HEK293 (cell line): ENCODE measurements around the gene PDE11A.

Experiments
- CTCF ChIA-PET: fragments of 350-600 bp; formaldehyde crosslinking; extraction: SDS; loops from one replicate; lab custom pipeline; 2021; ENCODE audit warnings: antibody characterized with exemption; lab: Yijun Ruan, JAX
- POLR2A ChIA-PET: fragments of 300-600 bp; formaldehyde crosslinking; extraction: SDS; loops from one replicate; lab custom pipeline; 2020; ENCODE audit warnings: antibody characterized with exemption, inconsistent platforms; lab: Yijun Ruan, JAX
- H3K27ac ChIP-seq: fragments of 200-500 bp; sonication (Bioruptor generic); 2 replicates; pipeline ENCODE4 v1.5.1; 2014; ENCODE audit warnings: low read depth, low read length, control low read depth, inconsistent platforms; ENCODE audit errors: extremely low read depth
- H3K36me3 ChIP-seq, 2 experiments: fragments of 200-500 bp in 1 of 2; sonication (Bioruptor generic) in 1 of 2; 1 replicate in 1 of 2; 2 replicates in 1 of 2; pipeline ENCODE4 v1.5.1; 2014 to 2017; ENCODE audit warnings: inconsistent platforms in 2 of 2, low read length in 2 of 2; ENCODE audit not compliant: control insufficient read depth in 2 of 2, insufficient read depth in 1 of 2
- H3K4me1 ChIP-seq: fragments of 200-500 bp; sonication (Bioruptor generic); 2 replicates; pipeline ENCODE4 v1.5.1; 2014; ENCODE audit warnings: mild to moderate bottlenecking, low read length, inconsistent platforms; ENCODE audit not compliant: control insufficient read depth, insufficient read depth
- H3K4me3 ChIP-seq: 2 replicates; pipeline ENCODE4 v1.5.1; 2011; ENCODE audit warnings: low read depth, mild to moderate bottlenecking, control low read depth, low read length, moderate library complexity
- H3K9me3 ChIP-seq: fragments of 200-500 bp; sonication (Bioruptor generic); 2 replicates; pipeline ENCODE4 v1.5.1; 2014; ENCODE audit warnings: low read depth, low read length, inconsistent platforms; ENCODE audit not compliant: control insufficient read depth, insufficient read depth
- EGR2 ChIP-seq: fragments of 450-650 bp; formaldehyde crosslinking; IDR thresholded peaks from 2 replicates; pipeline ENCODE4 v1.5.1; 2016; ENCODE audit warnings: low read depth, missing biosample characterization, missing genetic modification characterization
- KLF8 ChIP-seq: fragments of 450-650 bp; formaldehyde crosslinking; IDR thresholded peaks from 2 replicates; pipeline ENCODE4 v1.5.1; 2016; ENCODE audit warnings: missing biosample characterization, missing genetic modification characterization
- RBAK ChIP-seq: fragments of 450-650 bp; formaldehyde crosslinking; IDR thresholded peaks from 2 replicates; pipeline ENCODE4 v1.5.1; 2016; ENCODE audit warnings: missing biosample characterization, missing genetic modification characterization
- TRIM28 ChIP-seq: IDR thresholded peaks from 2 replicates; pipeline ENCODE4 v1.6.1; 2011; ENCODE audit warnings: low read length, control low read depth, borderline replicate concordance
- ZNF112 ChIP-seq: fragments of 450-650 bp; formaldehyde crosslinking; IDR thresholded peaks from 2 replicates; pipeline ENCODE4 v1.5.0; 2017; ENCODE audit warnings: missing biosample characterization, missing genetic modification characterization
- ZNF132 ChIP-seq: fragments of 450-650 bp; formaldehyde crosslinking; IDR thresholded peaks from 2 replicates; pipeline ENCODE4 v1.5.1; 2017; ENCODE audit warnings: missing biosample characterization, missing genetic modification characterization, borderline replicate concordance
- ZNF157 ChIP-seq: fragments of 450-650 bp; formaldehyde crosslinking; IDR thresholded peaks from 2 replicates; pipeline ENCODE4 v1.5.1; 2016; ENCODE audit warnings: missing biosample characterization, missing genetic modification characterization
- ZNF184 ChIP-seq: fragments of 450-650 bp; IDR thresholded peaks from 2 replicates; pipeline ENCODE4 v1.5.1; 2018; ENCODE audit warnings: missing biosample characterization, mild to moderate bottlenecking, missing genetic modification characterization
- ZNF211 ChIP-seq: fragments of 450-650 bp; formaldehyde crosslinking; IDR thresholded peaks from 2 replicates; pipeline ENCODE4 v1.5.1; 2016; ENCODE audit warnings: low read depth, missing biosample characterization, missing genetic modification characterization
- ZNF302 ChIP-seq: fragments of 450-650 bp; formaldehyde crosslinking; IDR thresholded peaks from 2 replicates; pipeline ENCODE4 v1.5.1; 2016; ENCODE audit warnings: missing biosample characterization, missing genetic modification characterization, low read depth
- ZNF501 ChIP-seq: fragments of 450-650 bp; formaldehyde crosslinking; IDR thresholded peaks from 2 replicates; pipeline ENCODE4 v1.5.1; 2016; ENCODE audit warnings: missing biosample characterization, missing genetic modification characterization
- ZNF548 ChIP-seq: fragments of 450-650 bp; formaldehyde crosslinking; IDR thresholded peaks from 2 replicates; pipeline ENCODE4 v1.5.1; 2016; ENCODE audit warnings: missing biosample characterization, missing genetic modification characterization
- ZNF558 ChIP-seq: fragments of 450-650 bp; formaldehyde crosslinking; IDR thresholded peaks from 2 replicates; pipeline ENCODE4 v1.5.1; 2016; ENCODE audit warnings: missing biosample characterization, missing genetic modification characterization
- ZNF571 ChIP-seq: fragments of 450-650 bp; formaldehyde crosslinking; IDR thresholded peaks from 2 replicates; pipeline ENCODE4 v1.5.0; 2017; ENCODE audit warnings: missing biosample characterization, missing genetic modification characterization
- ZNF600 ChIP-seq: fragments of 450-650 bp; formaldehyde crosslinking; IDR thresholded peaks from 2 replicates; pipeline ENCODE4 v1.5.1; 2016; ENCODE audit warnings: missing biosample characterization, missing genetic modification characterization
- ZNF837 ChIP-seq: fragments of 450-650 bp; formaldehyde crosslinking; IDR thresholded peaks from 2 replicates; pipeline ENCODE4 v1.5.1; 2016; ENCODE audit warnings: missing biosample characterization, missing genetic modification characterization
- TF ChIP-seq, protein P1 (sequence below): fragments of 450-650 bp; formaldehyde crosslinking; IDR thresholded peaks from 2 replicates; pipeline ENCODE4 v1.5.1; 2016; ENCODE audit warnings: missing biosample characterization, missing genetic modification characterization
- TF ChIP-seq, protein P2 (sequence below): IDR thresholded peaks from 2 replicates; pipeline ENCODE4 v1.6.1; 2011; ENCODE audit warnings: mild to moderate bottlenecking, low read depth, low read length, borderline replicate concordance
- TF ChIP-seq, protein P3 (sequence below): fragments of 450-650 bp; formaldehyde crosslinking; IDR thresholded peaks from 2 replicates; pipeline ENCODE4 v1.5.1; 2017; ENCODE audit warnings: missing biosample characterization, missing genetic modification characterization
- TF ChIP-seq, protein P4 (sequence below): fragments of 450-650 bp; formaldehyde crosslinking; IDR thresholded peaks from 2 replicates; pipeline ENCODE4 v1.5.1; 2016; ENCODE audit warnings: missing biosample characterization, missing genetic modification characterization
- TF ChIP-seq, protein P5 (sequence below): fragments of 450-650 bp; formaldehyde crosslinking; IDR thresholded peaks from 2 replicates; pipeline ENCODE4 v1.5.1; 2017; ENCODE audit warnings: missing biosample characterization, missing genetic modification characterization

PDE11A gene

DNA sequence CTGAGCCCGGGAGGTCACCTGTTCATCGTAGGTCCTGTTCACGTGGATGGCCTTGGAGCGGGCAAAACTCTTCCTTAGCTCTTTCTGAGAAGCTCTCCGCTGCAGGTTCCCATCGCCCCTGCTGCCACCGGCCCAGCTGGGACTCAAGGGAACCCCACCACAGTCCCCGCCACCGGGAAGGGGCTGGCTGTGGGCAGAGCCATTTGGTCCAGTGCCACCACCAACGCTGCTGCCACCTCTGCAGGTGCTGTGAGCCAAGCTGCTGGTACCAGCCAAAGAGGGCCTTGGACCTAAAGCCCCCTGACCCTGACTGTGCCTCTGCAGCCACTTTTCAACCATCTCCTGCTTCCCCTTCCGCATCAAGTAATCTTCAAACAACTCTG is 586 bp downstream of the PDE11A start:
- no peak overlapping the region for H3K27ac ChIP-seq
- H3K4me1 ChIP-seq = no peaks in the 10 kb centered on the region
- TF ChIP-seq ZNF211 (tag by site-specific recombination) (no peak), ZNF501 (tag by site-specific recombination) (no peak), RBAK (tag by site-specific recombination) (no peak), ZNF600 (tag by site-specific recombination) (no peak), ZNF837 (tag by site-specific recombination) (no peak), ZNF558 (no peak), ZNF132 (tag by site-specific recombination) (no peak), TRIM28 (no peak), ZNF112 (tag by site-specific recombination) (no peak), EGR2 (tag by site-specific recombination) (no peak), ZNF157 (tag by site-specific recombination) (no peak), ZNF302 (tag by site-specific recombination) (no peak), KLF8 (no peak), ZNF184 (tag by site-specific recombination) (no peak), ZNF548 (tag by site-specific recombination) (no peak)
- TF ChIP-seq, protein P1, sequence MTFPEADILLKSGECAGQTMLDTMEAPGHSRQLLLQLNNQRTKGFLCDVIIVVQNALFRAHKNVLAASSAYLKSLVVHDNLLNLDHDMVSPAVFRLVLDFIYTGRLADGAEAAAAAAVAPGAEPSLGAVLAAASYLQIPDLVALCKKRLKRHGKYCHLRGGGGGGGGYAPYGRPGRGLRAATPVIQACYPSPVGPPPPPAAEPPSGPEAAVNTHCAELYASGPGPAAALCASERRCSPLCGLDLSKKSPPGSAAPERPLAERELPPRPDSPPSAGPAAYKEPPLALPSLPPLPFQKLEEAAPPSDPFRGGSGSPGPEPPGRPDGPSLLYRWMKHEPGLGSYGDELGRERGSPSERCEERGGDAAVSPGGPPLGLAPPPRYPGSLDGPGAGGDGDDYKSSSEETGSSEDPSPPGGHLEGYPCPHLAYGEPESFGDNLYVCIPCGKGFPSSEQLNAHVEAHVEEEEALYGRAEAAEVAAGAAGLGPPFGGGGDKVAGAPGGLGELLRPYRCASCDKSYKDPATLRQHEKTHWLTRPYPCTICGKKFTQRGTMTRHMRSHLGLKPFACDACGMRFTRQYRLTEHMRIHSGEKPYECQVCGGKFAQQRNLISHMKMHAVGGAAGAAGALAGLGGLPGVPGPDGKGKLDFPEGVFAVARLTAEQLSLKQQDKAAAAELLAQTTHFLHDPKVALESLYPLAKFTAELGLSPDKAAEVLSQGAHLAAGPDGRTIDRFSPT = no peak
- TF ChIP-seq, protein P2, sequence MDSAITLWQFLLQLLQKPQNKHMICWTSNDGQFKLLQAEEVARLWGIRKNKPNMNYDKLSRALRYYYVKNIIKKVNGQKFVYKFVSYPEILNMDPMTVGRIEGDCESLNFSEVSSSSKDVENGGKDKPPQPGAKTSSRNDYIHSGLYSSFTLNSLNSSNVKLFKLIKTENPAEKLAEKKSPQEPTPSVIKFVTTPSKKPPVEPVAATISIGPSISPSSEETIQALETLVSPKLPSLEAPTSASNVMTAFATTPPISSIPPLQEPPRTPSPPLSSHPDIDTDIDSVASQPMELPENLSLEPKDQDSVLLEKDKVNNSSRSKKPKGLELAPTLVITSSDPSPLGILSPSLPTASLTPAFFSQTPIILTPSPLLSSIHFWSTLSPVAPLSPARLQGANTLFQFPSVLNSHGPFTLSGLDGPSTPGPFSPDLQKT = no peak
- TF ChIP-seq, protein P3, sequence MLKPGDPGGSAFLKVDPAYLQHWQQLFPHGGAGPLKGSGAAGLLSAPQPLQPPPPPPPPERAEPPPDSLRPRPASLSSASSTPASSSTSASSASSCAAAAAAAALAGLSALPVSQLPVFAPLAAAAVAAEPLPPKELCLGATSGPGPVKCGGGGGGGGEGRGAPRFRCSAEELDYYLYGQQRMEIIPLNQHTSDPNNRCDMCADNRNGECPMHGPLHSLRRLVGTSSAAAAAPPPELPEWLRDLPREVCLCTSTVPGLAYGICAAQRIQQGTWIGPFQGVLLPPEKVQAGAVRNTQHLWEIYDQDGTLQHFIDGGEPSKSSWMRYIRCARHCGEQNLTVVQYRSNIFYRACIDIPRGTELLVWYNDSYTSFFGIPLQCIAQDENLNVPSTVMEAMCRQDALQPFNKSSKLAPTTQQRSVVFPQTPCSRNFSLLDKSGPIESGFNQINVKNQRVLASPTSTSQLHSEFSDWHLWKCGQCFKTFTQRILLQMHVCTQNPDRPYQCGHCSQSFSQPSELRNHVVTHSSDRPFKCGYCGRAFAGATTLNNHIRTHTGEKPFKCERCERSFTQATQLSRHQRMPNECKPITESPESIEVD (tag by site-specific recombination) = no peak
- TF ChIP-seq, protein P4, sequence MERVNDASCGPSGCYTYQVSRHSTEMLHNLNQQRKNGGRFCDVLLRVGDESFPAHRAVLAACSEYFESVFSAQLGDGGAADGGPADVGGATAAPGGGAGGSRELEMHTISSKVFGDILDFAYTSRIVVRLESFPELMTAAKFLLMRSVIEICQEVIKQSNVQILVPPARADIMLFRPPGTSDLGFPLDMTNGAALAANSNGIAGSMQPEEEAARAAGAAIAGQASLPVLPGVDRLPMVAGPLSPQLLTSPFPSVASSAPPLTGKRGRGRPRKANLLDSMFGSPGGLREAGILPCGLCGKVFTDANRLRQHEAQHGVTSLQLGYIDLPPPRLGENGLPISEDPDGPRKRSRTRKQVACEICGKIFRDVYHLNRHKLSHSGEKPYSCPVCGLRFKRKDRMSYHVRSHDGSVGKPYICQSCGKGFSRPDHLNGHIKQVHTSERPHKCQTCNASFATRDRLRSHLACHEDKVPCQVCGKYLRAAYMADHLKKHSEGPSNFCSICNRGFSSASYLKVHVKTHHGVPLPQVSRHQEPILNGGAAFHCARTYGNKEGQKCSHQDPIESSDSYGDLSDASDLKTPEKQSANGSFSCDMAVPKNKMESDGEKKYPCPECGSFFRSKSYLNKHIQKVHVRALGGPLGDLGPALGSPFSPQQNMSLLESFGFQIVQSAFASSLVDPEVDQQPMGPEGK (tag by site-specific recombination) = no peak
- no peak overlapping the region for H3K4me3 ChIP-seq
- H3K9me3 ChIP-seq = no peaks in the 10 kb centered on the region
- POLR2A ChIA-PET = interaction anchor here (1.0 to 1.3 kb wide), 2 partner anchors 342 to 379 kb away, joined by 4 to 5 read pairs; partner anchors contain the start of genes PJVK and PRKRA
- H3K36me3 ChIP-seq = no peaks in the 10 kb centered on the region
- CTCF ChIA-PET = interaction anchor here (0.7 to 1.6 kb wide), 2 partner anchors 88 to 1833 kb away, joined by 4 to 9 read pairs; no protein-coding TSS in a partner anchor

DNA sequence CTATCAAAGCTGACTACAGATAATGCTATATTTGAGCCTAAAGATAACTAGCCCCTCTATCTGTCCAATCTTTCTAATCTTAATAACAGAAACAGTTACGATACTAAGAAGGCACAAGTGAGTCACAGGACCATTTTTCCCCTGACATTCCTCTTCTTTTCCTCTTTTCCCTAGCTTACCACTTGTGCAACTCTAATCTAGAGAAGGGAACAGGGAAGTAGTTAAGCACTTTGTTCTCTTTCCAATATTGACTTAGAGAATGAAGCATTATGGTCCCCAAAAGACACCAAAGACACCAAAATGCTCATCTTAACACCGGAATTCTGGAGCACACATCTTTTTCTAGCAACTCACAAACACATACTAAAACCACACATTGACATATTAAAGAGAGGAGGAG is 1.8 kb downstream of the PDE11A start:
- Histone ChIP-seq H3K4me1 (no peaks in the 10 kb centered on the region), H3K4me3 (no peak overlapping the region), H3K27ac (no peak overlapping the region), H3K9me3 (no peaks in the 10 kb centered on the region), H3K36me3 (no peaks in the 10 kb centered on the region)
- ChIA-PET CTCF (interaction anchor here (0.7 to 1.1 kb wide), 3 partner anchors 12 to 73 kb away, joined by 3 to 4 read pairs (median 4); no protein-coding TSS in a partner anchor), POLR2A (no interaction called here)
- no peak for TF ChIP-seq ZNF571 (tag by site-specific recombination)
- TF ChIP-seq, protein P5, sequence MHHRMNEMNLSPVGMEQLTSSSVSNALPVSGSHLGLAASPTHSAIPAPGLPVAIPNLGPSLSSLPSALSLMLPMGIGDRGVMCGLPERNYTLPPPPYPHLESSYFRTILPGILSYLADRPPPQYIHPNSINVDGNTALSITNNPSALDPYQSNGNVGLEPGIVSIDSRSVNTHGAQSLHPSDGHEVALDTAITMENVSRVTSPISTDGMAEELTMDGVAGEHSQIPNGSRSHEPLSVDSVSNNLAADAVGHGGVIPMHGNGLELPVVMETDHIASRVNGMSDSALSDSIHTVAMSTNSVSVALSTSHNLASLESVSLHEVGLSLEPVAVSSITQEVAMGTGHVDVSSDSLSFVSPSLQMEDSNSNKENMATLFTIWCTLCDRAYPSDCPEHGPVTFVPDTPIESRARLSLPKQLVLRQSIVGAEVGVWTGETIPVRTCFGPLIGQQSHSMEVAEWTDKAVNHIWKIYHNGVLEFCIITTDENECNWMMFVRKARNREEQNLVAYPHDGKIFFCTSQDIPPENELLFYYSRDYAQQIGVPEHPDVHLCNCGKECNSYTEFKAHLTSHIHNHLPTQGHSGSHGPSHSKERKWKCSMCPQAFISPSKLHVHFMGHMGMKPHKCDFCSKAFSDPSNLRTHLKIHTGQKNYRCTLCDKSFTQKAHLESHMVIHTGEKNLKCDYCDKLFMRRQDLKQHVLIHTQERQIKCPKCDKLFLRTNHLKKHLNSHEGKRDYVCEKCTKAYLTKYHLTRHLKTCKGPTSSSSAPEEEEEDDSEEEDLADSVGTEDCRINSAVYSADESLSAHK (tag by site-specific recombination) = peak; percentile 73; the same call in 1 of the 2 replicates
